Fibroblast of lung (primary cell): Measurements from ENCODE around the gene IGSF9B.

ENCODE experiments used
- EZH2 ChIP-seq: IDR thresholded peaks from 2 replicates; pipeline ENCODE4 v1.5.1; 2012; ENCODE audit warnings: low read length, control low read depth, mild to moderate bottlenecking; ENCODE audit errors: missing control alignments
- TF ChIP-seq, protein P1 (sequence below), 2 donors: IDR thresholded peaks in 1 of 2; conservative IDR thresholded peaks in 1 of 2; 1 replicate in 1 of 2; 2 replicates in 1 of 2; pipeline ENCODE4 v1.5.1; 2011 to 2012; ENCODE audit warnings: low read length in 2 of 2, control low read depth in 1 of 2, inconsistent platforms in 1 of 2, low read depth in 1 of 2, mild to moderate bottlenecking in 1 of 2

DNA sequence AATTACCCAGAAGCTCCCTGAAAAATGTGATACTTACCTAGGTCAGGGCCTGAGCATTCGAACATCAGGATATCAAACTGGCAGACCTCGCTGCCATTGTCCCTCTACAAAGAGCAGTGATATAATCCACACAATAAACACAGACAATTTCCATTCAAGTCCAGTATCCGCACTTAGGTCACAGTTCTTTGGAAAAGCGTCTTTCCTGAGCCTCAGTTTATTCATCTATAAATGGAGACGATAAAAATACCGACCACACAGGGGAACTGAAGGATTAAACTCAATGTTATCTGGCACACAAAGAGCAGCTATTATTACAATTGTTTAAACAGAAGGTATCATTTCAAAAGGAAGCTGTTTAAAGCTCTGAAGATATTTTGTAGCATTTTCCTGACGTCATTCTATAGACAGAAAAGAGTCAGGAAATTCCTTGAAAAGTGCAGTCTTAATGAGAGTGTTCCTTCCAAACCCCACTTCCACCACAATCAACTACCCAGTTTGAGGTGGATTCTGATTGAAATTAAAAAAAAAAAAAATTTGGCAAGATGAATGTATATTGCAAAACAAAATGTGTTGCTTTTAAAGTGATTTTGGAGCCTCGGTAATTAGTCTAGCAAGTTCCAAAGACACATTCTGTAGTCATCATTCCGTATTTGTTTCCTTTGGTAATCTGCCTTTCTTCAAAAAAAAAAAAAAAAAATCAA lies 47.2 kb upstream of the IGSF9B start:
- TF ChIP-seq EZH2: no peak
- TF ChIP-seq, protein P1, sequence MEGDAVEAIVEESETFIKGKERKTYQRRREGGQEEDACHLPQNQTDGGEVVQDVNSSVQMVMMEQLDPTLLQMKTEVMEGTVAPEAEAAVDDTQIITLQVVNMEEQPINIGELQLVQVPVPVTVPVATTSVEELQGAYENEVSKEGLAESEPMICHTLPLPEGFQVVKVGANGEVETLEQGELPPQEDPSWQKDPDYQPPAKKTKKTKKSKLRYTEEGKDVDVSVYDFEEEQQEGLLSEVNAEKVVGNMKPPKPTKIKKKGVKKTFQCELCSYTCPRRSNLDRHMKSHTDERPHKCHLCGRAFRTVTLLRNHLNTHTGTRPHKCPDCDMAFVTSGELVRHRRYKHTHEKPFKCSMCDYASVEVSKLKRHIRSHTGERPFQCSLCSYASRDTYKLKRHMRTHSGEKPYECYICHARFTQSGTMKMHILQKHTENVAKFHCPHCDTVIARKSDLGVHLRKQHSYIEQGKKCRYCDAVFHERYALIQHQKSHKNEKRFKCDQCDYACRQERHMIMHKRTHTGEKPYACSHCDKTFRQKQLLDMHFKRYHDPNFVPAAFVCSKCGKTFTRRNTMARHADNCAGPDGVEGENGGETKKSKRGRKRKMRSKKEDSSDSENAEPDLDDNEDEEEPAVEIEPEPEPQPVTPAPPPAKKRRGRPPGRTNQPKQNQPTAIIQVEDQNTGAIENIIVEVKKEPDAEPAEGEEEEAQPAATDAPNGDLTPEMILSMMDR (conservative IDR thresholded peaks at IDR 0.05 in 1 of 2, IDR thresholded peaks at IDR 0.05 in 1 of 2; ENCODE audit: low read depth in 1 of 2, low read length in 2 of 2): no peak
